ENCODE measurements around the gene CDK17. TPM values are rescaled to one million over a fixed set of nuclear protein-coding genes. Genes with fewer than 3 reads are reported as not detected.
A peak's percentile ranks its signal among the peaks of the same experiment; 100 is the strongest.

CDK17 gene
- total RNA-seq, 4 donors from 2014 or later, result 38.7 to 93.3 (median 43.4) TPM

DNA sequence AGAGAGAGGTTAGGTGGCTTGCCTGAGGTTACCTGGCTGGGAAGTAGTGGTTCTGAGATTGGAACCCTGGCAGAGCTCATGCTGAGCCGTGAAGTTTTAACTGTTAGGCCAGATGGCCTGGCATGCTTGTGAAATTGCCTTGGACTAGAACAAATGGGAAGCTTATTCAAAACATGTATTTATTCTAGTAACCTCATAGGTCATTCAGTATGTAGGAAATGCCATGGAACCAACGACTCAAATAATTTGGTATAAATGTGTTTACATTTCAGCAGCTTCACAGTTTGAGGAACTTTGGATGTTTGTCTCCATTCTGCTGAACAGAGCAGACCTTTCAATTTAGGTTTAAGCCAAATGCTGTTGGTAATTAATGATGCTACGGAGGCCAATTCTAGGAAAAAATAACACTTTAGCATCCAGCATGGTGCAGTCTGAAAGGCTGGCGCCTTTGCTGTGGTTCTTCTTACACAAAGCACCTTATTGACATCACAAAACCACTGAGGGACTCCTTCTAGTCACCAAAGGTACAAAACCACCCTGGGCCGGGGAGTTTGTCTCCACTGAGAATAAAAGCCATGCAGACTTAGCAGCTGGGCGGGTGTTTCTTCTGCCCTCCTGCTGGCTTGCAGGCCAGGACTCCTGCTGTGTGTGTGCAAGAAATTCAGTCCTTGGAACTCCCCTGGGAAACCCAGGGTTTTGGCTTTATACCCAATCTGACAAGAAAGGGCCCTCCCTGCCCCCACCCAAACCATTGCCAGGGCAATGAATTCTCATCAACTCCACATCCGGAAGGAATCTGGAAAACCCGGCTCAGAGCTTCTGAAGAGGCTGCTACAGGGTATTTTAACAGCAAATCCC lies 141.9 kb downstream of the CDK17 start:
- H3K27me3 ChIP-seq, result no peaks in the 10 kb centered on the region
- H3K36me3 ChIP-seq, result peaks cover 23% of the 10 kb centered on the region
- no peak overlapping the region for H3K4me3 ChIP-seq
- no peak for TF ChIP-seq POLR2A (IDR thresholded peaks at IDR 0.05)
- TF ChIP-seq, protein P1, sequence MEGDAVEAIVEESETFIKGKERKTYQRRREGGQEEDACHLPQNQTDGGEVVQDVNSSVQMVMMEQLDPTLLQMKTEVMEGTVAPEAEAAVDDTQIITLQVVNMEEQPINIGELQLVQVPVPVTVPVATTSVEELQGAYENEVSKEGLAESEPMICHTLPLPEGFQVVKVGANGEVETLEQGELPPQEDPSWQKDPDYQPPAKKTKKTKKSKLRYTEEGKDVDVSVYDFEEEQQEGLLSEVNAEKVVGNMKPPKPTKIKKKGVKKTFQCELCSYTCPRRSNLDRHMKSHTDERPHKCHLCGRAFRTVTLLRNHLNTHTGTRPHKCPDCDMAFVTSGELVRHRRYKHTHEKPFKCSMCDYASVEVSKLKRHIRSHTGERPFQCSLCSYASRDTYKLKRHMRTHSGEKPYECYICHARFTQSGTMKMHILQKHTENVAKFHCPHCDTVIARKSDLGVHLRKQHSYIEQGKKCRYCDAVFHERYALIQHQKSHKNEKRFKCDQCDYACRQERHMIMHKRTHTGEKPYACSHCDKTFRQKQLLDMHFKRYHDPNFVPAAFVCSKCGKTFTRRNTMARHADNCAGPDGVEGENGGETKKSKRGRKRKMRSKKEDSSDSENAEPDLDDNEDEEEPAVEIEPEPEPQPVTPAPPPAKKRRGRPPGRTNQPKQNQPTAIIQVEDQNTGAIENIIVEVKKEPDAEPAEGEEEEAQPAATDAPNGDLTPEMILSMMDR (IDR thresholded peaks at IDR 0.05), result no peak
- no peak for TF ChIP-seq POLR2AphosphoS5 (IDR thresholded peaks at IDR 0.05)
- TF ChIP-seq EP300 (IDR thresholded peaks at IDR 0.05), result no peak
- H3K9me3 ChIP-seq, result no peaks in the 10 kb centered on the region
- H3K27ac ChIP-seq, result peak overlapping the region; percentile 14
- 22% methylated on average over 8 of the region's 8 CpGs for WGBS
- H3K4me1 ChIP-seq, result peaks cover 30% of the 10 kb centered on the region
- no peak for DNase-seq (ENCODE audit: low spot score in 2 of 2)

DNA sequence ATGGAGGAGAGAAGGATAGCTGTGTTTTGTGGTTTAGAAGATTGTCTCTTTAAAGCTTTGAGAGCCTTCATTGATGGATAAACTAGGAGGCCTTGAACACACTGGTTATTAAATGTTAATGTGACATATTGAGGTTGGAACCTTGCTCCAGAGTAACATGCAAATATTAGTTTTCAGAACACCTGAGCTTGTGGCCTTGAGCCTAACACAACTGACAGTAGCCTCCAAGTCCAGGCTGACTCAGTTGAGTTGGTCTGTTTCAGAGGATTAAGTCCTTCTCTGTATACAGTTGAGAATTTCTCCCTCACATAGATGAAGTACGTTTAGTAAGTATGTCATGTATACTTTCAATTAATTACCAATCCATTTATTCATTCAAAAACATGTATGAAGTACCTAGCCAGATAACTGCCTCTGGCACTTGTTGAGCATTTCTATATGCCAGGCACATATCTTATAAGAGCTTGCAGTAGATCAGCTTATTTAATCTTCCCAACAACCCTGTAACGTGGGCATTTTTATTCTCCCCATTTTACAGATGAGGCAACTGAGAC lies 142.6 kb downstream of the CDK17 start:
- Histone ChIP-seq H3K9me3 (no peaks in the 10 kb centered on the region), H3K4me1 (peaks cover 30% of the 10 kb centered on the region), H3K4me3 (no peak overlapping the region), H3K27me3 (no peaks in the 10 kb centered on the region), H3K27ac (no peak overlapping the region), H3K36me3 (peaks cover 18% of the 10 kb centered on the region)
- no peak for TF ChIP-seq POLR2A (IDR thresholded peaks at IDR 0.05)
- no peak for DNase-seq (ENCODE audit: low spot score in 2 of 2)
- 67% methylated on average over 2 of the region's 2 CpGs for WGBS

DNA sequence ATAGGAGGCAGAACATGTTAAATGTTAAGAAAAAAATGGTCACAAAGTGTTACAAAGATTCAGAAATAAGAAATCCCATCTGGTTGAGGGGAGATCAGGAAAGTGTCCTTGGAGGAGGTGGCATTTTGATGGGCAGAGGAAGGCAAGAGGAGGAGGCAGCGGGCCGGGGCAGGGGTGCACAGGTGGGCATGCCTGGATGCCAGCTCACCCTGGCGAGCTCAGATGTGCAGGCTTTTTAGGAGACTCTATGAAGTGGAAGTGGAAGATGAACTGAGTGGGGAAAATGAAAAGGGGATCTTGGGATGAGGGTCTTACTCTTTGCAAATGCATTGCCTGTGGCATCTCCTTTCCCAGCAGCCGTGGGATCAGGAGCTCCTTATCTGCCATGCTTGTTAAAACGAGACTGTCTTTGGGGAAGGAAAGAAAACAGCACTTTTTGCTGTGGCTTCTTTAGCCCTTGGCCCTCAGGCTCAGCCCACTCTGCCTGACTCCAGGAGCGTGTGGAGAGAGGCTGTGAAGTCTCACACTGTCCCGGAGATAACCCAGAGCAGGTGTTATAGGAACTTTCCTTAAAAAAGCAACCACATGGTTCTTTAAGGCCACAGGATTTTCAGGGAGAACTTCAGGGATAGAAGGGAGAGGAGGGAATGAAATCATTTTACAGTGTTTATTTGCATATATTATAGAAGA lies 143.4 kb downstream of the CDK17 start:
- peaks cover 30% of the 10 kb centered on the region for H3K4me1 ChIP-seq
- H3K4me3 ChIP-seq, result no peak overlapping the region
- H3K9me3 ChIP-seq, result no peaks in the 10 kb centered on the region
- TF ChIP-seq, protein P1 (IDR thresholded peaks at IDR 0.05), result no peak
- TF ChIP-seq EP300 (IDR thresholded peaks at IDR 0.05) (no peak), POLR2A (IDR thresholded peaks at IDR 0.05) (no peak), POLR2AphosphoS5 (IDR thresholded peaks at IDR 0.05) (no peak)
- H3K27me3 ChIP-seq, result no peaks in the 10 kb centered on the region
- no peak for DNase-seq (ENCODE audit: low spot score in 2 of 2)
- no peak overlapping the region for H3K27ac ChIP-seq
- 81% methylated on average over 7 of the region's 7 CpGs for WGBS
- peaks cover 12% of the 10 kb centered on the region for H3K36me3 ChIP-seq

DNA sequence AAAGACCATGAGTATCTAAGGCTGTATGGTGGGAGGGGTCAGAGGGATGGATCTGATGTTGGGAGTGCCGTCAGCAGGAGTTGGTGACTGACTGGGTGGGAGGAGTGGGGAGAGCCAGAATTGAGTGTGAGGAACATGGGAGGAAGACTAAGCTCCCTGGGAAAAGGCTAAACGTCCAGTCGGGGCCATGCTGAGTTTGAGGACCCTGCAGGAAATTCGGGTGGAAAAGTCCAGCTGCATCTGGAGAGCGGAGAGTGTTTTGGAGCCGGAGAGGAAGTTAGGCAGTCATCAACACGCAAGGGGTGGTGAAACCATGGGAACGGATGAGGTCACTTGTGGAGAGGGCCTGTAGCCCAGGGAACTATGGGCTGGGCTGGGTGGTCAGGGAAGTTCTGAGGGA lies 145.2 kb downstream of the CDK17 start:
- WGBS, result 69% methylated on average over 8 of the region's 8 CpGs
- no peaks in the 10 kb centered on the region for H3K27me3 ChIP-seq
- DNase-seq (ENCODE audit: low spot score in 2 of 2), result peak in 1 of 2 donors; percentile 88
- H3K4me3 ChIP-seq, result no peak overlapping the region
- H3K36me3 ChIP-seq, result peaks cover 18% of the 10 kb centered on the region
- TF ChIP-seq, protein P1 (IDR thresholded peaks at IDR 0.05), result no peak
- no peak for TF ChIP-seq POLR2AphosphoS5 (IDR thresholded peaks at IDR 0.05)
- peak overlapping the region; percentile 54 for H3K27ac ChIP-seq
- no peaks in the 10 kb centered on the region for H3K9me3 ChIP-seq
- H3K4me1 ChIP-seq, result peaks cover 28% of the 10 kb centered on the region

DNA sequence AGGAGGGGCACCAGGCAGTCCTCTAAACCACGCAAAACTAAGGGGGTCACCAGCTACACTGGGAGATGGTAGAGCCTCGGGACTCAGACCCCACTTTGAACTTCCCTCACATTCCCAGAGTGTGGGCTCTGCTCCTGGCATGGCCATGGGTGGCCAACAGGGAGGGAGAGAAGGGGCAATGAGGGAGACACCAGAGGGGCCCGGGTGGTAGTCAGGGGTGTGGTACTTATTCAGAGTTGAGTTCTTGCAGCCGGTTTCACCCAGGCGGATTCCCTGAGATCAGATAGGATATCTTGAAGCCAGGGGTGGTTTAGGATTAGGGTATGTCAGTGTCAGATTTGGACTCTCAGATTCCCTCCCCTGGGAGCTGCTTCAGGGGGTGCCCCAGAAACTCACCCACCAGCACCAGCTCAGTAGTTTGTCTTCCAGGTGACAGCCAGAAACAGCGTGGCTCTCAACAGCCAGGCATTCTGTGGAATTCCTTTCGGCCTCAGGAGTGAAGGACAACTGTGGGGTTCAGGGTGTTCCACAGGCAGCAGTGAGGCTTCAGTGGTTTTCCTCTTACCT lies 150.0 kb downstream of the CDK17 start:
- Histone ChIP-seq H3K4me3 (no peak overlapping the region), H3K9me3 (no peaks in the 10 kb centered on the region), H3K27me3 (no peaks in the 10 kb centered on the region), H3K36me3 (peaks cover 42% of the 10 kb centered on the region), H3K4me1 (peaks cover 27% of the 10 kb centered on the region), H3K27ac (peak overlapping the region; percentile 2)
- TF ChIP-seq POLR2A (IDR thresholded peaks at IDR 0.05) (no peak), POLR2AphosphoS5 (IDR thresholded peaks at IDR 0.05) (no peak), EP300 (IDR thresholded peaks at IDR 0.05) (no peak)
- TF ChIP-seq, protein P1 (IDR thresholded peaks at IDR 0.05), result no peak
- WGBS, result 86% methylated on average over 6 of the region's 7 CpGs
- DNase-seq (ENCODE audit: low spot score in 2 of 2), result no peak
